HG02885 (cell line): Measurements from ENCODE around the gene PIGB.
"Not testable (repeated sequence)": the region's sequence is repeated elsewhere in the genome, so short reads cannot be mapped to it uniquely, and the experiment has no call there.

Source experiments
- ATAC-seq: cut with Tn5 transposase; IDR thresholded peaks from one replicate; pipeline ENCODE4 v1.9.1; 2021; ENCODE audit warnings: mild to moderate bottlenecking; ENCODE audit not compliant: unreplicated experiment, poor library complexity

The PIGB gene

DNA sequence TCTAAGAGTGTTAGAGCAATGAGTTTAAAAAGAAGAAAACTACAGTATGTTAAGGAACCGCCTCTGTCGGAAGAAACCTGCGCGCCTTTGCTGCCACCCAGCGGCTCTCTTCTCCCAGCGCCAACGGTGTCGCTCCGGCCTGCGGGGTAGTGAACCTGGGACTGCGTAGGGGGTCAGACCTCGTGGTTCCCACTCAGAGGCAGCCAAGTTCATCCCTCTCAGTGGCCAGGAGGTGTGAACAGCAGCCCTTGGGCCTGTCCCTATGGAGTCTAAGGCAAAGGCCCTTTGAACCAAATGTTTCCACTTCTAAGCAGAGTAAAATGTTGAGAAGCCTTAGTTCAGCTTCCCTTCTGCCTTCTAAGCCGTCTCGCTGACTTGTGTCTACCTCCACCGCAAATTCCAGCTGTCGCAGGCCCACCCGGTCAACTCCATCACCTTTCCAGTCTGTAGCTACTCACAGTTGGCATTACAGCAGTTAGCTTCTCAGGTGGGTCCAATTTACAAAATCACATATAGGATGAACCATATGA is 28.4 kb upstream of the PIGB start:
- ATAC-seq: peak; percentile 77

- no peak for ATAC-seq
Observed at GRCh38 chr15:55297315-55297714, 21.7 kb upstream of the PIGB start.

GRCh38 chr15:55302801-55303200 is 16.2 kb upstream of the PIGB start:
- not testable (repeated sequence) for ATAC-seq

DNA sequence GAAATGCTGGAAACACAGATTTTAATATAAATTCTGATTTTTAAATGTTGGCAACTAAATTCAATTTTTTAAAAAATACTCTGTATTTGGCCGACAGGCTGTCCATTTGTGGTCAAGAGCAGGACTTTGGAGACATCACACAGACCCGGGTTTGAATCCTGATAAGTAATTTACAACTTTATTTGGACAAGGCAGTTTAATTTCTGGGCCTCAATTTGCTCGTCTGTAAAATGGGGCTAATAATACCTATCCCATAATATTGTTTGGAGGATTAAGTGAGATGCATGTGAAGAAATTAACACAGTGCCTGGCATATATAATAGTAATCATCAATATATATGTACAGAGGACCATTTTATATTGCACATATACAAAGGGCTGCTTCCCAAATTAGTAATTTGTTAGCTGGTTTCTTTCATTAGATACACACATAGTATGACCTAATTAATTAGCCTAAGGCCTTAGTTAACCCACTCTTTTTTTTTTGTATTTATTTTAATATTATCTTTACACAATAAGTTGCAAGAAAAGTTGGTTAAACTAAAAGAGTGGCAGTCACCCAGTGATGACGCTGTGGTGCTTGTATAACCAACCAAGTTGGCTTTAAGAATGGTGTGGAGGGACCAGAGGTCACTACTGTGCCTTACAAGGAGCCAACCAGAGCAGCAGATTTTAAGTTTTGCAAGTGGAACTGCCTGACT is 665 bp downstream of the PIGB start:
- peak; percentile 41 for ATAC-seq

- ATAC-seq: no peak
Observed at GRCh38 chr15:55320238-55320550, 1.2 kb downstream of the PIGB start.

- ATAC-seq: no peak
Observed at GRCh38 chr15:55320963-55321362, 1.9 kb downstream of the PIGB start.

DNA sequence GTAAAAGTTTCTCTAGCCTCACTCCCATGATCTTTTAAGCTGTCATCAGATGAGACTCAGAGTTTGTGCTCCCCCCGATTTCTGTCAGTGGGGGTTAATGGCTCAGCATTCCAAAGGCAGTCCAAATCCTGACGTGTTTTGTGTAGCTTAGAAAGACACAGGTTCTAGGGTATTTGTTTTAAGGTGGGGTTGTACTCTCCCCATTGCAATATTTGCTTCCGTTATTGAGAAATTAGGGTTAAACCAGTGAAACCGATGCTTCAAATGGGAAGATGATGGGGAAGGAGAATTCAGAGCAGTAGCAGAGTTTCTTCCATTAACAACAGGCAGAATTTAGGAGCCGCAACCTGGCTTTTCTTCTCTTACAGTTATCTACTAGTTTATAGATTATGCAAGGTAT is 3.4 kb downstream of the PIGB start:
- ATAC-seq: no peak

- no peak for ATAC-seq
Observed at GRCh38 chr15:55327387-55327786, 8.4 kb downstream of the PIGB start.

DNA sequence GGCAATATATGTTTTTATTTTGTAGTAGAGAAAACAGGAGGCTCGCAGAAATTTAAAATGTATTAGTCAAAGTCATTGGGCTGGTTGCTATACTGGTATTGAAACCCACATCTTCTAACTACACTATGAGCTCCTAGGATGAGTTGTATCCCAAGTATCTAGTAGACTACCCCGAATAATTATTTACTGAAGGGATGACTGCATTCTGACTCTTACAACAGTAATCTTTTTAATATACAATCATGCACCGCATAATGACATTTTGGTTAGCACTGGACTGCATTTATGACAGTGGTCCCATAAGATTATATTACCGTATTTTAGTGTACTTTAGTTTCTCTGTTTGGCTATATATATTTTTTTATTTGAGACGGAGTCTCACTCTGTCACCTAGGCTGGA is 15.3 kb downstream of the PIGB start:
- no peak for ATAC-seq

GRCh38 chr15:55334997-55335396 is 16.0 kb downstream of the PIGB start:
- no peak for ATAC-seq

- no peak for ATAC-seq
Observed at GRCh38 chr15:55337160-55337559, 18.1 kb downstream of the PIGB start.

- ATAC-seq: no peak
Observed at GRCh38 chr15:55343168-55343567, 24.1 kb downstream of the PIGB start.

DNA sequence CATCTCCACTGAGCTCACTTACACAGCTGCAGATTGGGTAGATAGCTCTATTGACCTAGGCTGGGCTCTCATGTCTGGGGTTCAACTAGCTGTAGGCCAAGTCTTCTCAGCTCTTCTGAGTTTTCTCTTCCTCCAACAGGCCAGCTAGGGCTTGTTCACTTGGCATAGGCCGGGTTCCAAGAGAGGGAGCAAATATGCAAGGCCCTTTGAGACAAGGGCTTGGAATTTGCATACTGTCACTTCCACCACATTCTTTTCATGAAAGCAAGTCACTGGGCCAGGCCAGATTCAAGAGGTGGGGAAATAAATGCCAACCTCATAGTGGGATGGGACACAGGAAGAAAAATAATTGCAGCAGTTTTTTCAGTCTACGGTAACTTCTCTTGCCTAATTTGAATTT is 25.2 kb downstream of the PIGB start:
- ATAC-seq: no peak

GRCh38 chr15:55348281-55348778 is 29.3 kb downstream of the PIGB start:
- ATAC-seq: no peak

- no peak for ATAC-seq
Observed at GRCh38 chr15:55349282-55349681, 30.3 kb downstream of the PIGB start.

GRCh38 chr15:55353025-55353424 is 34.0 kb downstream of the PIGB start:
- ATAC-seq: no peak

- ATAC-seq: no peak
Observed at GRCh38 chr15:55356985-55357585, 38.1 kb downstream of the PIGB start.

GRCh38 chr15:55357774-55358173 is 38.8 kb downstream of the PIGB start:
- no peak for ATAC-seq

GRCh38 chr15:55358471-55358870 is 39.4 kb downstream of the PIGB start:
- no peak for ATAC-seq

DNA sequence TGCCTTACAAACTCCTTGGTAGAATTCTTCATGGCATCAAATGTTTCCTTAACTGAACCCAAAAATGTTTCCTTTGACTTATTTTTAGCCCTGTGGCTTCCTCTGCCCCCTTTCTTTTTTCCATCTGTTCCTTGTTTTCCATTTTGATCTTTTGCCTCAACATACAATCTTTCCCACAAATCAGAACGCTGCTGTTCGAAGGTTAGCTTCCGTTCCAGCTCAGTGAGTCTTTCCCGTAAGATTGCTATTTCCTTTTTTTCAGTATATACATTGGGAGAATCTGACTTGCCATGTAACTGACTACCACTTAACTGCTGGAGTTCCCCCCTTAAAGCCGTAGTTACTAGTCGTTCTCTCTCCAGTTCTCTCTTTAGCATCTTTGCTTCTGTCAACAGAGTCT is 41.2 kb downstream of the PIGB start:
- no peak for ATAC-seq

DNA sequence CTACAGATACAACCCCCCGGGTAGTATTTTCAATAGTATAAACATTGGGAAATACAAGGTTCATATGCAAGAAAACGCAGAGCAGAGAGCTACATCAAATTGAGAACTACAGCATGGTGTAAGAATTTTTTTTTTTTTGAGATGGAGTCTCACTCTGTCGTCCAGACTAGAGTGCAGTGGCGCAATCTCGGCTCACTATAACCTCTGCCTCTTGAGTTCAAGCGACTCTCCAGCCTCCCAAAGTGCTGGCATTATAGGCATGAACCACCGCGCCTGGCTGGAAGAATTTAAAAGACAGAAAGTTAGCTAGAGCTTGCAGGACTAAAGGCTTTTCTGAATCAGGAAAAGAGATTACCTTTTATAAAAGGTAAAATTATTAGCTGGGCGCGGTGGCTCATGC is 42.0 kb downstream of the PIGB start:
- ATAC-seq: no peak

- no peak for ATAC-seq
Observed at GRCh38 chr15:55362641-55363040, 43.6 kb downstream of the PIGB start.
